ENCODE measurements around the gene ST6GALNAC5.

ST6GALNAC5 gene

DNA sequence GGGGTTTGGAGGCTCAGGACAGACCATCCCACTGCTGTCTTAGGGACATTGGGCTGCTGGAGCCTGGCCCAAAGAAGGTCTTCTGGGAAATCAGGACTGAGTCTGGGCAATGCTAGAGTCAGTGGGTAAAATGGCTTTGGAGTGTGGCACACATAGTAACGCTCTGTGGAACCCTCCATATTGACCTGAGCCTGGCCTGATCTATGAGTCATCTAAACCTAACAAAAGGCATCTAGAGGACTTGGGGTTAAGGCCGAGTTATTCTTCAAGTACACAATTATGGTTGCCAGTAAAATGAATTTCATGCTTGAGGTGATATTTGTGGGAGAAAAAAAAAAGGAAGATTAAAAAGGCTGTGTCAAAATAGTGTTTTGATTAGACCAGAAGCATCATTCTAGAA lies 77.7 kb downstream of the ST6GALNAC5 start:
- FAIRE-seq = no peak
- TF ChIP-seq POLR2A (IDR thresholded peaks at IDR 0.05; ENCODE audit: low read depth, low read length) (no peak), POLR2AphosphoS5 (IDR thresholded peaks at IDR 0.05; ENCODE audit: low read depth, low read length) (no peak), PAX5 (IDR thresholded peaks at IDR 0.05; ENCODE audit: insufficient read depth, low read length, severe bottlenecking) (no peak), SPI1 (IDR thresholded peaks at IDR 0.05; ENCODE audit: low read depth, low read length) (no peak), TAF1 (IDR thresholded peaks at IDR 0.05; ENCODE audit: low read depth, low read length) (no peak), POU2F2 (IDR thresholded peaks at IDR 0.05; ENCODE audit: low read depth, low read length) (no peak)
- no peak for DNase-seq (ENCODE audit: insufficient read length, low spot score)

DNA sequence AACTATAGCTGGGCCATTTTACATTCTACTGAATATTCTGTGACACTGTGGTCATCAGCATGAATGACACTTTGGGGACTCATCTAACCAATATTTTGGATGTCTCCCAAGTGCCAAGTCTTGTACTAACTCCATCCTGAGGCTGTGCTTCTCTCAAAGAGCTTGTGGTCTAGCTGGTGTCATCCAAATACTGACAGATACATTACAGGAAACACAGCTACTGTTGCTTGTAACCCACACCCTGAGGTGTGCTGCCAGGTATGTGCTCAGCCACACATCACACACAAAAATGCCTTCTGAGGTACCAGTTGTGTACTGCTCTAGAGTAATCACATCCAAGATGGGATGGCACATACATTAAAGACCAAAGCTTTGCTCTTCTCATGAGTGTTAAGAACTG lies 81.6 kb downstream of the ST6GALNAC5 start:
- no peak for TF ChIP-seq POLR2AphosphoS5 (IDR thresholded peaks at IDR 0.05; ENCODE audit: low read depth, low read length)
- TF ChIP-seq SPI1 (IDR thresholded peaks at IDR 0.05; ENCODE audit: low read depth, low read length) = no peak
- no peak for TF ChIP-seq POU2F2 (IDR thresholded peaks at IDR 0.05; ENCODE audit: low read depth, low read length)
- FAIRE-seq = no peak
- no peak for DNase-seq (ENCODE audit: insufficient read length, low spot score)

DNA sequence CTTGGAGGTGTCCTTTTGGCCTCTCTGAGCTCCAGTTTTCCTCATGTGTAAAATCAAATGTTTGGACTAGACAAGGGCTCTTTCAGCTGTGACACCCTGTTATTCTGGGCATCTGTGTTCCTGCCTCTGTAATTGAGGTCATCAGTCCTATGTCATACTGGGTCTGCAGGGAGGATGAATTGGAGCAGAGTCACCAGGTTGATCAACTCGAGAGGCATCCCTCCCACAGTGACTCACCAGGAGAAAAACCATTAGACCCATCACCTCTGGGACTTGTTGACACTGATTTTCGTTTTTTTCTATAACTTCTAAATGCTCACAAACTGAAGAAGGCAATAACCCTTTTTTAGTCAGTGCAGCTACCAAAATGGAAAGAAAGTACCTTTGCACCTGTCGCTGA lies 82.2 kb downstream of the ST6GALNAC5 start:
- DNase-seq (ENCODE audit: insufficient read length, low spot score) (no peak), FAIRE-seq (no peak)
- no peak for TF ChIP-seq POLR2A (IDR thresholded peaks at IDR 0.05; ENCODE audit: low read depth, low read length)
- no peak for TF ChIP-seq POLR2AphosphoS5 (IDR thresholded peaks at IDR 0.05; ENCODE audit: low read depth, low read length)
- TF ChIP-seq SPI1 (IDR thresholded peaks at IDR 0.05; ENCODE audit: low read depth, low read length) = no peak
- no peak for TF ChIP-seq POU2F2 (IDR thresholded peaks at IDR 0.05; ENCODE audit: low read depth, low read length)
- TF ChIP-seq TAF1 (IDR thresholded peaks at IDR 0.05; ENCODE audit: low read depth, low read length) = no peak
- no peak for TF ChIP-seq PAX5 (IDR thresholded peaks at IDR 0.05; ENCODE audit: insufficient read depth, low read length, severe bottlenecking)

DNA sequence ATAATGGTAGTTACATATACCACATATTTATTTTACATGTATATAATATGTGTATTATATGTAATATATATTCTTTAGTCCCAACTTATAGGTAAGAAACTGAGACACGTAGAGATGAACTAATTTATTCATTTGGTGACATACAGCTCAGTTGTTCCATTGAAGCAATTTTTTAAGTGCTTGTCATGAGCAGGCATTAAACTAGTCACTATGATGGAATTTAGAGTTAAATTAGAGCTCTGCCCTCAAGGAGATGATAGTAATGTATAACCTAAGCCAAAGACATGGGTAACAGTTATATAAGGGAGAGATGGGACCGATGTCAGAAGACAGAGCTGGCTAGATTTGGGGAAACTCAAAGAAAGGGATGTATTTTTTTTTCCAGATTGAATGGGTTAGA lies 83.0 kb downstream of the ST6GALNAC5 start:
- TF ChIP-seq TAF1 (IDR thresholded peaks at IDR 0.05; ENCODE audit: low read depth, low read length) (no peak), POLR2A (IDR thresholded peaks at IDR 0.05; ENCODE audit: low read depth, low read length) (no peak), SPI1 (IDR thresholded peaks at IDR 0.05; ENCODE audit: low read depth, low read length) (no peak), POLR2AphosphoS5 (IDR thresholded peaks at IDR 0.05; ENCODE audit: low read depth, low read length) (no peak), PAX5 (IDR thresholded peaks at IDR 0.05; ENCODE audit: insufficient read depth, low read length, severe bottlenecking) (no peak), POU2F2 (IDR thresholded peaks at IDR 0.05; ENCODE audit: low read depth, low read length) (no peak)
- DNase-seq (ENCODE audit: insufficient read length, low spot score) = no peak
- FAIRE-seq = no peak

DNA sequence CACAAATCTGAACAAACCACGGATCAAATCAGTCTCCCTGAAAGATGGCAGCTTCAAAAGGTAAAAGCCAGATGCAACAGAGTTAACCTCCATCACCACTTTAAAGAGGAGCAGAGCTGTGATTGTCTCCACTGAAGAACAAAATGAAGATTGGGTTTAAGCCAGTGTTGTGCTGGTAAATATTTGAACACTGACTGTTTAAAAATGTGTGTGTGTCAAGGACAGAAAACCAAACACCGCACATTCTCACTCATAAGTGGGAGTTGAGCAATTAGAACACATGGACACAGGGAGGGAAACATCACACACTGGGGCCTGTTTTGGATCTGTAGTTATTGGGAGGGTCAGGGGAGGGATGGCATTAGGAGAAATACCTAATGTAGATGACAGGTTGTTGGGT lies 83.9 kb downstream of the ST6GALNAC5 start:
- TF ChIP-seq PAX5 (IDR thresholded peaks at IDR 0.05; ENCODE audit: insufficient read depth, low read length, severe bottlenecking) (no peak), SPI1 (IDR thresholded peaks at IDR 0.05; ENCODE audit: low read depth, low read length) (no peak), POLR2A (IDR thresholded peaks at IDR 0.05; ENCODE audit: low read depth, low read length) (no peak), TAF1 (IDR thresholded peaks at IDR 0.05; ENCODE audit: low read depth, low read length) (no peak), POU2F2 (IDR thresholded peaks at IDR 0.05; ENCODE audit: low read depth, low read length) (no peak), POLR2AphosphoS5 (IDR thresholded peaks at IDR 0.05; ENCODE audit: low read depth, low read length) (no peak)
- DNase-seq (ENCODE audit: insufficient read length, low spot score) (no peak), FAIRE-seq (no peak)

DNA sequence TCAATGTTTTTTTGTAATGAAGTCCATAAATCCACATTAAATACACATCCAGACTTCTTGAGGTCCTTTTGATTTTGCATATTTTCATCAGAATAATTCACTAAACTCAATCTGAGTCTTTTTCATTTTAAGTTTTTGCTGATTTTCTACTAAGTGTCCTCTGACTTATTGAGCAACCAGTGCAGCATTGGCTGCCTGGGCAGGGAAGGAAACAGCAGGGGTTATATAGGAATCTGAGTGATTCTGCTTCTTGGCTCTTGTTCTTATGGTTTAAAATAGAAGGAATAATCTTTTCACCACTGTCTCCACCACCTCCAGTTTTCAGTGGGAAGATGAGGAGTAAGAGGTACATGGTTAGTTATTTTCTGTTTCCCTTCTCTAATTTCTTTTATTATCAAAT lies 88.4 kb downstream of the ST6GALNAC5 start:
- DNase-seq (ENCODE audit: insufficient read length, low spot score) (no peak), FAIRE-seq (no peak)
- no peak for TF ChIP-seq POLR2A (IDR thresholded peaks at IDR 0.05; ENCODE audit: low read depth, low read length)
- no peak for TF ChIP-seq TAF1 (IDR thresholded peaks at IDR 0.05; ENCODE audit: low read depth, low read length)
- TF ChIP-seq SPI1 (IDR thresholded peaks at IDR 0.05; ENCODE audit: low read depth, low read length) = no peak
- no peak for TF ChIP-seq POU2F2 (IDR thresholded peaks at IDR 0.05; ENCODE audit: low read depth, low read length)
- TF ChIP-seq PAX5 (IDR thresholded peaks at IDR 0.05; ENCODE audit: insufficient read depth, low read length, severe bottlenecking) = no peak
- no peak for TF ChIP-seq POLR2AphosphoS5 (IDR thresholded peaks at IDR 0.05; ENCODE audit: low read depth, low read length)

DNA sequence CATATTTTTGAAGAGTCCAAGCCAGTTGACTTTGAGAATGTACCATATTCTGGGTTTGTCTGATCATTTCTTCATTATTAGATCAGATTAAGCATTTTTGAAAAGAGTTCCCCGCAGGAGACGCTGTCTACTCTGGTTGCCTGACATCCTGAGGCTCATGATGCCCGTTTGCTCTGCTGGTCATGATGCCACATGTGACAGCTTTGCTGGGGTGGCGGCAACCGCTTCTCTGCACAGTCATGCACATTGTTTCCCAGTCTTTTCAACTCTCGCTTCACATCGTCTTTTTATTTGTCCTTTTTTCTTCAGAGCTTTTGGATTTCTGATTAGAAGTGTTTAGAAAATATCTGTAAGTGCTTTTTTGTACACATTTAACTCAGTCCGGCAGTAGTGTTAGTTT lies 90.7 kb downstream of the ST6GALNAC5 start:
- FAIRE-seq (no peak), DNase-seq (ENCODE audit: insufficient read length, low spot score) (no peak)
- TF ChIP-seq POLR2A (IDR thresholded peaks at IDR 0.05; ENCODE audit: low read depth, low read length) = no peak
- TF ChIP-seq PAX5 (IDR thresholded peaks at IDR 0.05; ENCODE audit: insufficient read depth, low read length, severe bottlenecking) = no peak
- TF ChIP-seq POLR2AphosphoS5 (IDR thresholded peaks at IDR 0.05; ENCODE audit: low read depth, low read length) = no peak
- no peak for TF ChIP-seq SPI1 (IDR thresholded peaks at IDR 0.05; ENCODE audit: low read depth, low read length)

DNA sequence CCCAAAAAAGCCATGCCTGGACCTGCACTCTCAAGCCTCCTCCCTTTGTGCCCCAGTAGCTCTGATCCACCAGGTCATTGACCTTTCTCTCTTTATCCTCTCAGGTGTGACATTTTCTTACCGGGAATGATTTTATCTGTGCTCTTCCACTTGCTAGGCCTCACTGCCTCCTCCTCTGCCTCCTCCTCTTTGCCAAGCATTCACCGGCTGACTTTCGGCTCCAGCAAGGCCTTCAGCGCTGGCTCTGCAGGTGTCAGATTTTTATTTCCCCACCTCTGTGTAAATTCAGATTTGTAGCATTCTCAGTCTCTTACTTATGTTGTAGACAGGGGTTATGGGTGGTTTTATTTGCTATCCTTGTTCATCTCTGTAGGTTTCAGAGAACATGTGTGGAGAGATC lies 91.5 kb downstream of the ST6GALNAC5 start:
- no peak for FAIRE-seq
- TF ChIP-seq PAX5 (IDR thresholded peaks at IDR 0.05; ENCODE audit: insufficient read depth, low read length, severe bottlenecking) (no peak), POU2F2 (IDR thresholded peaks at IDR 0.05; ENCODE audit: low read depth, low read length) (no peak), TAF1 (IDR thresholded peaks at IDR 0.05; ENCODE audit: low read depth, low read length) (no peak), POLR2A (IDR thresholded peaks at IDR 0.05; ENCODE audit: low read depth, low read length) (no peak), POLR2AphosphoS5 (IDR thresholded peaks at IDR 0.05; ENCODE audit: low read depth, low read length) (no peak), SPI1 (IDR thresholded peaks at IDR 0.05; ENCODE audit: low read depth, low read length) (no peak)
- DNase-seq (ENCODE audit: insufficient read length, low spot score) = no peak

DNA sequence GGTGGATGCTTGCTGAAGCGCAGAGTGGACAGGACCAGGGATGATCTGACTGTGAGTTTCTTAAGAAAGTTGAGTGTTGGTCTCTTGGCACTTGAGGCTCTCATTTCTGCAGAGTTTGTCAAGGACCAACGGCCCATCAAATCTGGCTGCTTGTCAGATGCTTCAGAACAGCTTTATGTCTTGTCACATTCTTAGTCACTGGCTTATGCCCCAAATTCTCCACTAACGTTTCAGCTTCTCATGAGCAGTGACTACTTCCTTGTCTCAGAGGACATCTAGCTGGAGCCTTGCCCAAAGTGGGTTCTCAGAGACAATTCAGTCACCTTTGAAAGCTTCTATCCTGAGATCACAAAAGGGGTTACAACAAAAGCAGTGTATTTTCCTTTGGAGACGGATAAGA lies 92.3 kb downstream of the ST6GALNAC5 start:
- no peak for TF ChIP-seq SPI1 (IDR thresholded peaks at IDR 0.05; ENCODE audit: low read depth, low read length)
- no peak for TF ChIP-seq TAF1 (IDR thresholded peaks at IDR 0.05; ENCODE audit: low read depth, low read length)
- no peak for TF ChIP-seq POLR2A (IDR thresholded peaks at IDR 0.05; ENCODE audit: low read depth, low read length)
- TF ChIP-seq POU2F2 (IDR thresholded peaks at IDR 0.05; ENCODE audit: low read depth, low read length) = no peak
- no peak for TF ChIP-seq POLR2AphosphoS5 (IDR thresholded peaks at IDR 0.05; ENCODE audit: low read depth, low read length)
- TF ChIP-seq PAX5 (IDR thresholded peaks at IDR 0.05; ENCODE audit: insufficient read depth, low read length, severe bottlenecking) = no peak
- FAIRE-seq (no peak), DNase-seq (ENCODE audit: insufficient read length, low spot score) (no peak)

DNA sequence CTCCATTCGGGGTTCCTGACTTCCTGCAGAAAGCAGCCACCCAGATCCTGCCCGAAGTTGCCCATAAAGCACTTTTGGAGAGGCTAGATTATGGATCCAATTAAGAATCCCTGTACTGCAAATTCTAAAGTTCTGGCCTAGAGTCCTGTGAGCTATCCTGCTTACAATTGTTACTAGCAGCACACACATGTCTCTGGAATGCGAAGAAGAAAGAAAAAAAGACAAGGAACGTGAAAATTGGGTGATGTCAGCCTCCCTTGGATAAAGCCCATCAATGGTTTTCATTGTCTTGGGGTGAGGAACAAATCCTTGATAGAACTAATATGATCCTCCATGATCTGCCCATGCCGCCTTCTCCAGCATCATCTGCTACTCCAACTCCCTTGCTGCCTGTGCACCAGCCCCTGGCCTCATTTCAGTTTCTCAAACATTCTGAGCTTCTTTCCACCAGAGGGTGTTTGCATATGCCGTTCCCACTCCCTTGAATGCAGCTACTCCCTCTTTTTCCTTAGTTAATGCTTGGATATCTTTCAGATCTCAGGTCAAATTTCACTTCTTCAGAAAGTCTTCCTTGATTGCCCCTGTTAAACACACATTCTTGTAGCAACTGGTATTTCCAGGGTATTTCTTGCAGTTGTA lies 94.0 kb downstream of the ST6GALNAC5 start:
- TF ChIP-seq POLR2AphosphoS5 (IDR thresholded peaks at IDR 0.05; ENCODE audit: low read depth, low read length) (no peak), TAF1 (IDR thresholded peaks at IDR 0.05; ENCODE audit: low read depth, low read length) (no peak), PAX5 (IDR thresholded peaks at IDR 0.05; ENCODE audit: insufficient read depth, low read length, severe bottlenecking) (no peak), POLR2A (IDR thresholded peaks at IDR 0.05; ENCODE audit: low read depth, low read length) (no peak), POU2F2 (IDR thresholded peaks at IDR 0.05; ENCODE audit: low read depth, low read length) (no peak), SPI1 (IDR thresholded peaks at IDR 0.05; ENCODE audit: low read depth, low read length) (no peak)
- DNase-seq (ENCODE audit: insufficient read length, low spot score) (no peak), FAIRE-seq (no peak)
